Coronary artery (tissue), 2 donors: ENCODE results near the gene PFDN6.
A peak's percentile ranks its signal among the peaks of the same experiment; 100 is the strongest.

Experiments used
- DNase-seq: peaks from one replicate; pipeline ENCODE4 v3.0.0-alpha.2; 2017; ENCODE audit warnings: low spot score
- H3K27ac ChIP-seq, 2 donors: fragments of 200-600 bp; sonication (generic); one replicate each; pipeline ENCODE4 v1.5.1; 2016 to 2019
- H3K4me3 ChIP-seq: fragments of 200-600 bp; sonication (generic); 2 replicates; pipeline ENCODE4 v1.5.1; 2016; ENCODE audit warnings: mild to moderate bottlenecking, moderate library complexity
- CTCF ChIP-seq: fragments of 200-600 bp; sonication (generic); IDR thresholded peaks from one replicate; pipeline ENCODE4 v1.5.1; 2019; ENCODE audit warnings: antibody characterized with exemption

The PFDN6 gene

GRCh38 chr6:33292996-33293682, 3.7 kb downstream of the PFDN6 start:
- no peak for TF ChIP-seq CTCF

GRCh38 chr6:33294086-33294823, 4.9 kb downstream of the PFDN6 start:
- no peak for DNase-seq
- H3K27ac ChIP-seq: no peak overlapping the region
- TF ChIP-seq CTCF: no peak
- H3K4me3 ChIP-seq: no peak overlapping the region

More at GRCh38 chr6:33292996-33293682, 3.7 kb downstream of the PFDN6 start:
- DNase-seq: no peak
- Histone ChIP-seq H3K27ac (no peak overlapping the region), H3K4me3 (no peak overlapping the region)

- H3K4me3 ChIP-seq: no peak overlapping the region
- no peak overlapping the region for H3K27ac ChIP-seq
- DNase-seq: no peak
- no peak for TF ChIP-seq CTCF
These were observed 6.4 kb downstream of the PFDN6 start for GRCh38 chr6:33295621-33296369.

GRCh38 chr6:33296797-33297405, 7.5 kb downstream of the PFDN6 start:
- DNase-seq: no peak
- Histone ChIP-seq H3K4me3 (peak overlapping the region; percentile 90), H3K27ac (peak overlapping the region; percentile 92 to 97)
- no peak for TF ChIP-seq CTCF

GRCh38 chr6:33297406-33297955, 8.1 kb downstream of the PFDN6 start:
- DNase-seq: no peak
- peak overlapping the region; percentile 90 for H3K4me3 ChIP-seq
- H3K27ac ChIP-seq: peak overlapping the region; percentile 92 to 97
- no peak for TF ChIP-seq CTCF

GRCh38 chr6:33297956-33298772, 8.8 kb downstream of the PFDN6 start:
- no peak for TF ChIP-seq CTCF
- peak; percentile 91 for DNase-seq
- H3K4me3 ChIP-seq: peak overlapping the region; percentile 90
- peak overlapping the region; percentile 92 to 97 for H3K27ac ChIP-seq
